Ovary (tissue), 9 donors: ENCODE measurements around the gene BPIFA3. TPM values are rescaled to one million over a fixed set of nuclear protein-coding genes. Genes with fewer than 3 reads are reported as not detected.

Source experiments
- DNase-seq, 5 donors: peaks; one replicate each; pipeline ENCODE4 v3.0.0-alpha.2; 2019 to 2020
- H3K27ac ChIP-seq, 2 donors: fragments of 200-600 bp; one replicate each; pipeline versions ENCODE4 v1.5.1 to v1.8.0; 2019 to 2022
- H3K27me3 ChIP-seq: fragments of 200-600 bp; one replicate; pipeline ENCODE4 v1.8.0; 2022
- H3K36me3 ChIP-seq: fragments of 200-600 bp; sonication (generic); one replicate; pipeline ENCODE4 v1.5.1; 2019
- H3K4me1 ChIP-seq: one replicate; pipeline ENCODE4 v1.8.1; 2013; ENCODE audit warnings: mild to moderate bottlenecking, moderate library complexity; ENCODE audit not compliant: insufficient read depth
- H3K4me3 ChIP-seq: fragments of 200-600 bp; sonication (generic); one replicate; pipeline ENCODE4 v1.5.1; 2017
- H3K9me3 ChIP-seq, 2 donors: fragments of 200-600 bp in 1 of 2; sonication (generic) in 1 of 2; one replicate each; pipeline versions ENCODE4 v1.5.1 to v1.8.1; 2013 to 2019; ENCODE audit warnings: mild to moderate bottlenecking in 1 of 2, moderate library complexity in 1 of 2
- EP300 ChIP-seq: sonication (generic); formaldehyde crosslinking; IDR thresholded peaks from one replicate; pipeline ENCODE4 v1.6.1; 2017; ENCODE audit warnings: antibody characterized with exemption
- POLR2A ChIP-seq: fragments of 450-650 bp; IDR thresholded peaks from one replicate; pipeline ENCODE4 v1.6.1; 2017; ENCODE audit warnings: antibody characterized with exemption, mild to moderate bottlenecking, moderate library complexity
- WGBS, 3 donors: extraction: QIAGEN DNeasy Blood & Tissue Kit in 1 of 3; methylation state at CpG; one replicate each; pipeline versions ENCODE4 v1.1.5 to v1.1.7; 2013 to 2017; 5-methylcytosine and 5-hydroxymethylcytosine counted together
- intact Hi-C, 4 donors: fragments of 100-400 bp; cut with DNase I; formaldehyde crosslinking; loops; one replicate each; pipeline versions ENCODE4 v1.11.0 to v1.15.1; 2022 to 2023
- polyA plus RNA-seq, 2 donors: library from polyadenylated mRNA; stranded (reverse); fragments of 200-250 nt in 1 of 2; fragments of 350-450 nt in 1 of 2; fragmentation: Illumina TruSeq in 1 of 2; extraction: RNeasy Lipid Tissue Mini Kit (QIAGEN cat#74804) in 1 of 2; gene quantifications; one replicate each; pipeline ENCODE4 v1.2.3, GENCODE V29; 2013 to 2014
- total RNA-seq, 7 donors: library from RNA; depleted of rRNA in 2 of 7; stranded (reverse); fragments of >200 nt in 2 of 7; fragmentation: NEBNext Ultra II Directional in 3 of 7; extraction: Animal tissue kit (Norgen Biotek cat#: 25700) in 3 of 7; gene quantifications; one replicate each; pipeline versions ENCODE4 v1.1.0 to v1.2.4, GENCODE V29; 2016 to 2023
- TF ChIP-seq, protein P1 (sequence below), 3 donors: fragments of 450-650 bp in 2 of 3; fragments of 200-600 bp in 1 of 3; IDR thresholded peaks; one replicate each; pipeline versions ENCODE4 v1.5.1 to v1.8.0; 2016 to 2022; ENCODE audit warnings: antibody characterized with exemption in 3 of 3, mild to moderate bottlenecking in 1 of 3
- donor health status: DM: no; HTN: no; CAD: no; lungs with moderate emphysema.
- donor health status: DM: no; HTN: no; CAD: no.
- donor health status: Bipolar disorder and iron deficiency.
- donor health status: DM: yes; HTN: yes; CAD: no.
- donor health status: DM: no; HTN: no; CAD: no.
- donor health status: DM: yes; HTN: yes; CAD: no.

Gene BPIFA3
- total and polyA plus RNA-seq, 9 donors = not detected

DNA sequence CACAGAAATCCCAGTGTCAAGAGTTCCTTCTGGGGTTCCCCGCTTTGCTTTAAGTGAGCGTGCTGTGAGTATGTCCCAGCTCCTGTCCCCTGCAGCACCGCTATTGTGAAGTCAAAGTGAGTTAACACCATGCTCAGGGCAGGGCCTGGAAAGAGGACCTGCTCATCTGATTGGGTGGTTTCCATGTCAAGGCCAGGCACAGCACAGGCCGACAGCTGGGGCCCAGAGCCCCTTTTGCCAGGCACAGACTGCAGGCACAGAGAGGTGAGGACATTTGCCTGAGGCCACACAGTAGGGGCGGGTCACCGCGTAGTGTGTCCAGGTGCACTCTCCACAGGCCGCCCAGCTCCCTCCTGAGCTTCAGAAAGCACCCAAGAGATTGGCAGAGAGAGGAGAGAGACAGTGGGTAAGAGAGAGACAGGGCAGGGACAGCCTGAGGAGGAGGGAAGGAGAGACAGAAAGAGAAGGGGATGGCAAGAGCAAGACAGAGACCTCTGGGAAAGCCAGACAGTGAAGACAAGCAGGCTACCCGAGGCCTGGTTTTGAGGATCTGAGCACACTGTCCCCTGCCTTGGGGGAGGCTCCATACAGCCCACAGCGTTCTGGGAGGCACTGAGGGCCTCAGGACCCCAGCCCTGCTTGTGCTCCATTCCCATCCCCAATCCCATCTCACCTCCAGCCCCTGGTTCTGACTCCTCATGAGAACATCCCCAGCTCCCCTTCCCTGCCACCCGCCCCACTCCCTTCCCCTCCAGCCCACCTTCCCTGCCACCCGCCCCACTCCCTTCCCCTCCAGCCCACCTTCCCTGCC, 59.4 kb downstream of the BPIFA3 start:
- no peak for DNase-seq
- intact Hi-C loops = no loop called here
- H3K27ac ChIP-seq = no peak overlapping the region
- H3K4me3 ChIP-seq = no peak overlapping the region
- no peaks in the 10 kb centered on the region for H3K27me3 ChIP-seq
- no peaks in the 10 kb centered on the region for H3K36me3 ChIP-seq
- no peak for TF ChIP-seq EP300
- TF ChIP-seq POLR2A = no peak
- TF ChIP-seq, protein P1, sequence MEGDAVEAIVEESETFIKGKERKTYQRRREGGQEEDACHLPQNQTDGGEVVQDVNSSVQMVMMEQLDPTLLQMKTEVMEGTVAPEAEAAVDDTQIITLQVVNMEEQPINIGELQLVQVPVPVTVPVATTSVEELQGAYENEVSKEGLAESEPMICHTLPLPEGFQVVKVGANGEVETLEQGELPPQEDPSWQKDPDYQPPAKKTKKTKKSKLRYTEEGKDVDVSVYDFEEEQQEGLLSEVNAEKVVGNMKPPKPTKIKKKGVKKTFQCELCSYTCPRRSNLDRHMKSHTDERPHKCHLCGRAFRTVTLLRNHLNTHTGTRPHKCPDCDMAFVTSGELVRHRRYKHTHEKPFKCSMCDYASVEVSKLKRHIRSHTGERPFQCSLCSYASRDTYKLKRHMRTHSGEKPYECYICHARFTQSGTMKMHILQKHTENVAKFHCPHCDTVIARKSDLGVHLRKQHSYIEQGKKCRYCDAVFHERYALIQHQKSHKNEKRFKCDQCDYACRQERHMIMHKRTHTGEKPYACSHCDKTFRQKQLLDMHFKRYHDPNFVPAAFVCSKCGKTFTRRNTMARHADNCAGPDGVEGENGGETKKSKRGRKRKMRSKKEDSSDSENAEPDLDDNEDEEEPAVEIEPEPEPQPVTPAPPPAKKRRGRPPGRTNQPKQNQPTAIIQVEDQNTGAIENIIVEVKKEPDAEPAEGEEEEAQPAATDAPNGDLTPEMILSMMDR (IDR thresholded peaks at IDR 0.05) = no peak
- H3K4me1 ChIP-seq = no peaks in the 10 kb centered on the region
- 60 to 68% (median 67%) methylated on average over 12 of the region's 12 CpGs for WGBS, 3 donors
- H3K9me3 ChIP-seq = no peaks in the 10 kb centered on the region

Other genes with a start within 250 kb of the BPIFA3 start
- gene SUN5, start 212.9 kb upstream of the BPIFA3 start, total RNA-seq = not detected
- not detected for gene SUN5, start 212.9 kb upstream of the BPIFA3 start, polyA plus RNA-seq
- gene BPIFB2, start 209.6 kb upstream of the BPIFA3 start, total RNA-seq = under 1 TPM in 1 of 7 donors, not detected in 6; 0.26 TPM
- gene BPIFB2, start 209.6 kb upstream of the BPIFA3 start, polyA plus RNA-seq = not detected
- not detected for gene BPIFB6, start 185.7 kb upstream of the BPIFA3 start, total RNA-seq
- gene BPIFB6, start 185.7 kb upstream of the BPIFA3 start, polyA plus RNA-seq = not detected
- gene BPIFB3, start 163.4 kb upstream of the BPIFA3 start, total RNA-seq = under 1 TPM in 1 of 7 donors, not detected in 6; 0.15 TPM
- gene BPIFB3, start 163.4 kb upstream of the BPIFA3 start, polyA plus RNA-seq = not detected
- gene BPIFB4, start 137.7 kb upstream of the BPIFA3 start, total RNA-seq = not detected
- not detected for gene BPIFB4, start 137.7 kb upstream of the BPIFA3 start, polyA plus RNA-seq
- not detected for gene BPIFA2, start 49.2 kb upstream of the BPIFA3 start, total RNA-seq
- gene BPIFA2, start 49.2 kb upstream of the BPIFA3 start, polyA plus RNA-seq = not detected
- gene BPIFA1, start 18.6 kb downstream of the BPIFA3 start, total RNA-seq = not detected
- gene BPIFA1, start 18.6 kb downstream of the BPIFA3 start, polyA plus RNA-seq = not detected
- gene BPIFB1, start 65.9 kb downstream of the BPIFA3 start, total RNA-seq = under 1 TPM in 1 of 7 donors, not detected in 6; 0.15 TPM
- not detected for gene BPIFB1, start 65.9 kb downstream of the BPIFA3 start, polyA plus RNA-seq
- gene CDK5RAP1, start 184.2 kb downstream of the BPIFA3 start, total RNA-seq = 10 to 100 TPM; 17.3 to 23.5 (median 19.4) TPM
- gene CDK5RAP1, start 184.2 kb downstream of the BPIFA3 start, polyA plus RNA-seq = 10 to 100 TPM; 18.4 to 31.9 TPM
- 10 to 100 TPM; 18.4 to 31.5 (median 24.2) TPM for gene SNTA1, start 226.4 kb downstream of the BPIFA3 start, total RNA-seq
- 10 to 100 TPM in 1 of 2 donors, 1 to 10 TPM in 1; 6.3 to 20.2 TPM for gene SNTA1, start 226.4 kb downstream of the BPIFA3 start, polyA plus RNA-seq